ENCODE data around the gene GFRA3.
"Not testable (repeated sequence)": the region's sequence is repeated elsewhere in the genome, so short reads cannot be mapped to it uniquely, and the experiment has no call there.

GRCh38 chr5:138318211-138318610 lies 43.8 kb upstream of the GFRA3 start:
- TF ChIP-seq POLR2A (IDR thresholded peaks at IDR 0.05; ENCODE audit: low read depth, low read length); TAF1 (IDR thresholded peaks at IDR 0.05; ENCODE audit: borderline replicate concordance, low read depth, low read length): not testable (repeated sequence)
